Neural cell (in vitro differentiated cells): ENCODE measurements around the gene DYNC1I2. TPM values are rescaled to one million over a fixed set of nuclear protein-coding genes. Genes with fewer than 3 reads are reported as not detected.

ENCODE experiments used
- H2AFZ ChIP-seq: fragments of 200-600, 300-800 bp; sonication (generic), shearing (Covaris generic); 2 replicates; pipeline ENCODE4 v1.6.0; 2014; ENCODE audit warnings: low read depth, mild to moderate bottlenecking, antibody characterized with exemption, low read length, moderate library complexity
- H3F3A ChIP-seq: fragments of 200-600 bp; shearing (Covaris generic); 2 replicates; pipeline ENCODE4 v1.6.1; 2016; ENCODE audit warnings: mild to moderate bottlenecking, moderate library complexity, mixed read lengths, antibody characterized with exemption, low read length; ENCODE audit not compliant: insufficient read depth, poor library complexity, severe bottlenecking
- H3K27ac ChIP-seq: fragments of 200-600, 300-800 bp; sonication (generic), shearing (Covaris generic); 2 replicates; pipeline ENCODE4 v1.5.1; 2014; ENCODE audit warnings: mild to moderate bottlenecking, low read length, moderate library complexity
- H3K27me3 ChIP-seq: fragments of 300-800, 200-600 bp; sonication (generic), shearing (Covaris generic); 2 replicates; pipeline ENCODE4 v1.6.0; 2014; ENCODE audit warnings: mild to moderate bottlenecking, low read depth, low read length, moderate library complexity; ENCODE audit not compliant: insufficient read depth
- H3K36me3 ChIP-seq: fragments of 300-800, 200-600 bp; sonication (generic), shearing (Covaris generic); 2 replicates; pipeline ENCODE4 v1.5.1; 2014; ENCODE audit warnings: mild to moderate bottlenecking, antibody characterized with exemption, low read length, moderate library complexity; ENCODE audit not compliant: insufficient read depth
- H3K4me2 ChIP-seq: fragments of 300-800, 200-600 bp; sonication (generic), shearing (Covaris generic); 2 replicates; pipeline ENCODE4 v1.6.0; 2014; ENCODE audit warnings: mild to moderate bottlenecking, low read length
- H3K4me3 ChIP-seq: fragments of 300-800, 200-600 bp; sonication (generic), shearing (Covaris generic); 2 replicates; pipeline ENCODE4 v1.5.1; 2014; ENCODE audit warnings: mild to moderate bottlenecking, low read length, moderate library complexity
- H3K79me2 ChIP-seq: fragments of 200-600 bp; shearing (Covaris generic); replicated peaks from 2 replicates; pipeline ENCODE4 v1.6.0; 2014; ENCODE audit warnings: mild to moderate bottlenecking, low read length, moderate library complexity; ENCODE audit not compliant: insufficient read depth
- H3K9ac ChIP-seq: fragments of 300-800, 200-600 bp; sonication (generic), shearing (Covaris generic); 2 replicates; pipeline ENCODE4 v1.6.1; 2016; ENCODE audit warnings: mild to moderate bottlenecking, low read length, mixed read lengths
- H3K9me2 ChIP-seq: fragments of 200-600 bp; shearing (Covaris generic); 2 replicates; pipeline ENCODE4 v1.6.1; 2016; ENCODE audit warnings: mild to moderate bottlenecking, low read length, mixed read lengths; ENCODE audit not compliant: insufficient read depth
- H3K9me3 ChIP-seq: fragments of 200-600, 300-800 bp; sonication (generic), shearing (Covaris generic); 2 replicates; pipeline ENCODE4 v1.6.1; 2016; ENCODE audit warnings: mild to moderate bottlenecking, mixed run types, low read length, moderate library complexity, mixed read lengths
- H4K20me1 ChIP-seq: fragments of 200-600 bp; shearing (Covaris generic); 2 replicates; pipeline ENCODE4 v1.6.1; 2016; ENCODE audit warnings: mild to moderate bottlenecking, mixed run types; ENCODE audit not compliant: insufficient read depth
- CTCF ChIP-seq: fragments of 450-650 bp; IDR thresholded peaks from 2 replicates; pipeline ENCODE4 v1.5.1; 2014; ENCODE audit warnings: antibody characterized with exemption, mild to moderate bottlenecking, moderate library complexity; ENCODE audit not compliant: poor library complexity, severe bottlenecking
- EP300 ChIP-seq: fragments of 450-650 bp; conservative IDR thresholded peaks from 2 replicates; pipeline ENCODE4 v1.6.1; 2014; ENCODE audit warnings: antibody characterized with exemption, mild to moderate bottlenecking, moderate library complexity; ENCODE audit not compliant: poor library complexity, severe bottlenecking
- EZH2 ChIP-seq: fragments of 200-600, 300-800 bp; shearing (Covaris generic), sonication (generic); IDR thresholded peaks from 2 replicates; pipeline ENCODE4 v1.6.1; 2014; ENCODE audit warnings: antibody characterized with exemption, low read length, borderline replicate concordance, mild to moderate bottlenecking; ENCODE audit not compliant: insufficient read depth, poor library complexity, severe bottlenecking
- MXI1 ChIP-seq: fragments of 450-650 bp; conservative IDR thresholded peaks from 2 replicates; pipeline ENCODE4 v1.6.1; 2014; ENCODE audit warnings: antibody characterized with exemption, mild to moderate bottlenecking; ENCODE audit not compliant: poor library complexity, severe bottlenecking
- POLR2AphosphoS5 ChIP-seq: IDR thresholded peaks from 2 replicates; pipeline ENCODE4 v1.6.1; 2012
- RAD21 ChIP-seq: fragments of 450-650 bp; conservative IDR thresholded peaks from 2 replicates; pipeline ENCODE4 v1.6.1; 2014; ENCODE audit warnings: antibody characterized with exemption, mild to moderate bottlenecking, moderate library complexity
- REST ChIP-seq: IDR thresholded peaks from 2 replicates; pipeline ENCODE4 v1.6.1; 2012; ENCODE audit warnings: borderline replicate concordance
- SMC3 ChIP-seq: fragments of 450-650 bp; conservative IDR thresholded peaks from 2 replicates; pipeline ENCODE4 v1.6.1; 2014; ENCODE audit warnings: antibody characterized with exemption, mild to moderate bottlenecking, moderate library complexity; ENCODE audit not compliant: poor library complexity
- TAF1 ChIP-seq: IDR thresholded peaks from 2 replicates; pipeline ENCODE4 v1.6.1; 2012; ENCODE audit warnings: low read depth
- polyA plus RNA-seq: library from polyadenylated mRNA; depleted of rRNA; stranded (reverse); fragments of >200 nt; gene quantifications from 2 replicates; pipeline ENCODE4 v1.2.3, GENCODE V29; 2014

Gene DYNC1I2
- polyA plus RNA-seq, 1 donor from 2014 or later = 561 TPM

- H3K36me3 ChIP-seq = peaks cover 12% of the 10 kb centered on the region
- no peaks in the 10 kb centered on the region for H3K9me2 ChIP-seq
- H3K4me2 ChIP-seq = no peak overlapping the region
- peaks cover 87% of the 10 kb centered on the region for H3K79me2 ChIP-seq
- no peak for TF ChIP-seq CTCF
- TF ChIP-seq REST = no peak
- TF ChIP-seq MXI1 = no peak
- TF ChIP-seq SMC3 = no peak
- no peak for TF ChIP-seq EZH2
- no peak for TF ChIP-seq RAD21
- no peak for TF ChIP-seq POLR2AphosphoS5
- no peak for TF ChIP-seq EP300
- TF ChIP-seq TAF1 = no peak
- no peak overlapping the region for H3K9ac ChIP-seq
- H4K20me1 ChIP-seq = no peaks in the 10 kb centered on the region
- H3K4me3 ChIP-seq = peak overlapping the region; percentile 3
- no peaks in the 10 kb centered on the region for H3F3A ChIP-seq
- H3K27ac ChIP-seq = no peak overlapping the region
- no peak overlapping the region for H2AFZ ChIP-seq
- no peaks in the 10 kb centered on the region for H3K9me3 ChIP-seq
- H3K27me3 ChIP-seq = no peaks in the 10 kb centered on the region
These were observed 5.1 kb downstream of the DYNC1I2 start for GRCh38 chr2:171692331-171692730.

GRCh38 chr2:171702781-171703556 is 15.7 kb downstream of the DYNC1I2 start:
- Histone ChIP-seq H3K36me3 (peaks cover 5% of the 10 kb centered on the region), H3K27ac (no peak overlapping the region), H3K27me3 (no peaks in the 10 kb centered on the region), H3K9ac (no peak overlapping the region), H3K79me2 (peaks cover 54% of the 10 kb centered on the region), H3K9me2 (no peaks in the 10 kb centered on the region), H4K20me1 (peaks cover 13% of the 10 kb centered on the region), H3F3A (no peaks in the 10 kb centered on the region), H3K4me3 (no peak overlapping the region), H2AFZ (no peak overlapping the region), H3K4me2 (no peak overlapping the region), H3K9me3 (no peaks in the 10 kb centered on the region)
- TF ChIP-seq MXI1 (no peak), POLR2AphosphoS5 (no peak), RAD21 (no peak), CTCF (no peak), REST (no peak), TAF1 (no peak), EZH2 (no peak), SMC3 (no peak), EP300 (no peak)
